A673 (cell line): ENCODE results near the gene SIDT2.

ENCODE experiments used
- CTCF ChIP-seq: fragments of 300-800, 200-600 bp; sonication (generic); conservative IDR thresholded peaks from 2 replicates; pipeline ENCODE4 v1.5.1; 2017; ENCODE audit warnings: low read depth, mild to moderate bottlenecking, antibody characterized with exemption, low read length, moderate library complexity, mixed read lengths
- EZH2 ChIP-seq: fragments of 200-600 bp; sonication (generic); IDR thresholded peaks from 2 replicates; pipeline ENCODE4 v1.6.1; 2017; ENCODE audit warnings: borderline replicate concordance, low read depth, mild to moderate bottlenecking, mixed read lengths, antibody characterized with exemption, low read length; ENCODE audit not compliant: poor library complexity, severe bottlenecking

- TF ChIP-seq CTCF, result no peak
- TF ChIP-seq EZH2, result no peak
Measured at GRCh38 chr11:117187799-117188481, 9.4 kb downstream of the SIDT2 start.
